HepG2 (cell line): Measurements from ENCODE around the gene HOXD9. TPM values are rescaled to one million over a fixed set of nuclear protein-coding genes. Genes with fewer than 3 reads are reported as not detected.

Experiments
- ATAC-seq: fragments of 200-7000 bp; cut with Tn5 transposase; 3 replicates; pipeline ENCODE4 v1.9.1; 2020; ENCODE audit warnings: mild to moderate bottlenecking, moderate library complexity
- BruUV-seq: library from RNA; stranded (reverse); fragments of 400-500 nt; replicated peaks from 2 replicates; lab custom pipeline; 2021; lab: Mats Ljungman, UMichigan
- CTCF ChIA-PET: fragments of 300-600 bp; formaldehyde crosslinking; extraction: SDS; loops from one replicate; lab custom pipeline; 2021; ENCODE audit warnings: low total read pairs, inconsistent platforms, low intra/inter-chr PET ratio; lab: Yijun Ruan, JAX
- POLR2A ChIA-PET: fragments of 350-600 bp; sonication (Branson Sonifier 250); formaldehyde crosslinking; loops from one replicate; lab custom pipeline; 2020; ENCODE audit warnings: antibody characterized with exemption, inconsistent platforms; lab: Yijun Ruan, JAX
- DNase-seq: peaks from one replicate; pipeline ENCODE4 v3.0.0-alpha.2; 2015; ENCODE audit warnings: low spot score
- FAIRE-seq: peaks from 3 replicates; lab custom pipeline; 2011; peaks lifted over from hg19 to GRCh38; lab: Jason Lieb, UNC
- H2AFZ ChIP-seq: one replicate; pipeline ENCODE4 v1.6.1; 2011; ENCODE audit warnings: low read length, inconsistent platforms
- H3K27ac ChIP-seq: fragments of 300-600 bp; 3 replicates; pipeline ENCODE4 v1.8.0; 2011; ENCODE audit warnings: mixed run types, mild to moderate bottlenecking, mixed read lengths, low read length, inconsistent platforms; ENCODE audit not compliant: insufficient read depth; ENCODE audit errors: extremely low read length
- H3K27me3 ChIP-seq, 2 experiments: fragments of 200-600 bp in 1 of 2; 2 replicates in 1 of 2; 3 replicates in 1 of 2; pipeline versions ENCODE4 v1.6.0 to v1.8.0; 2011; ENCODE audit warnings: low read length in 2 of 2, mild to moderate bottlenecking in 2 of 2, moderate library complexity in 2 of 2, inconsistent platforms in 1 of 2; ENCODE audit not compliant: insufficient read depth in 2 of 2, control insufficient read depth in 1 of 2
- H3K36me3 ChIP-seq, 2 experiments: fragments of 200-600 bp in 1 of 2; replicated peaks in 1 of 2; 2 replicates in 1 of 2; 3 replicates in 1 of 2; pipeline versions ENCODE4 v1.5.1 to v1.8.0; 2011; ENCODE audit warnings: low read length in 2 of 2, inconsistent platforms in 1 of 2; ENCODE audit not compliant: insufficient read depth in 2 of 2, control insufficient read depth in 1 of 2
- H3K4me1 ChIP-seq: 2 replicates; pipeline ENCODE4 v1.5.1; 2012; ENCODE audit warnings: low read length, inconsistent platforms; ENCODE audit not compliant: insufficient read depth
- H3K4me2 ChIP-seq: 2 replicates; pipeline ENCODE4 v1.6.0; 2011; ENCODE audit warnings: low read depth, low read length, inconsistent platforms
- H3K4me3 ChIP-seq, 3 experiments: fragments of 200-600 bp in 1 of 3; sonication (generic), shearing (Covaris generic) in 1 of 3; replicated peaks in 1 of 3; 2 replicates each; pipeline ENCODE4 v1.5.1; 2011 to 2016; ENCODE audit warnings: low read length in 3 of 3, inconsistent platforms in 2 of 3, low read depth in 2 of 3, mild to moderate bottlenecking in 2 of 3, control low read depth in 1 of 3, mixed read lengths in 1 of 3; ENCODE audit not compliant: insufficient read depth in 1 of 3
- H3K79me2 ChIP-seq: one replicate; pipeline ENCODE4 v1.6.1; 2011; ENCODE audit warnings: low read length, inconsistent platforms; ENCODE audit not compliant: insufficient read depth
- H3K9ac ChIP-seq: 2 replicates; pipeline ENCODE4 v1.6.0; 2011; ENCODE audit warnings: mild to moderate bottlenecking, low read depth, low read length, inconsistent platforms; ENCODE audit not compliant: insufficient read depth
- H3K9me3 ChIP-seq: 2 replicates; pipeline ENCODE4 v1.5.1; 2012; ENCODE audit warnings: mild to moderate bottlenecking, low read length
- H4K20me1 ChIP-seq: 2 replicates; pipeline ENCODE4 v1.6.0; 2011; ENCODE audit warnings: inconsistent platforms, mild to moderate bottlenecking, low read length, moderate library complexity; ENCODE audit not compliant: insufficient read depth
- AHR ChIP-seq: IDR thresholded peaks from 2 replicates; pipeline ENCODE4 v1.6.1; 2018; ENCODE audit warnings: missing genetic modification reagents, missing compliant biosample characterization
- MED8 ChIP-seq: sonication (generic); formaldehyde crosslinking; IDR thresholded peaks from 2 replicates; pipeline ENCODE4 v1.8.1; 2023; ENCODE audit warnings: mild to moderate bottlenecking, missing genetic modification reagents; ENCODE audit not compliant: insufficient replicate concordance
- SKI ChIP-seq: fragments of 450-650 bp; IDR thresholded peaks from one replicate; pipeline ENCODE4 v1.6.1; 2018; ENCODE audit warnings: mild to moderate bottlenecking; ENCODE audit not compliant: partially characterized antibody
- ZNF343 ChIP-seq: sonication (generic); formaldehyde crosslinking; IDR thresholded peaks from 2 replicates; pipeline ENCODE4 v1.4.0; 2020; ENCODE audit warnings: mild to moderate bottlenecking, missing genetic modification reagents
- ZNF567 ChIP-seq: sonication (generic); formaldehyde crosslinking; IDR thresholded peaks from 2 replicates; pipeline ENCODE4 v1.8.1; 2023; ENCODE audit warnings: mild to moderate bottlenecking, missing genetic modification reagents, borderline replicate concordance
- ZSCAN25 ChIP-seq: sonication (generic); formaldehyde crosslinking; IDR thresholded peaks from 2 replicates; pipeline ENCODE4 v1.8.0; 2022; ENCODE audit warnings: mild to moderate bottlenecking, missing genetic modification reagents
- WGBS: methylation state at CpG from one replicate; pipeline ENCODE4 v1.1.6; 2017; ENCODE audit warnings: low lambda C conversion rate; 5-methylcytosine and 5-hydroxymethylcytosine counted together
- in situ Hi-C: cut with HindIII; loops from 2 replicates; pipeline ENCODE4 v1.10.0; 2017; ENCODE audit warnings: low pct_unique_long_range_greater_than_20kb; ENCODE audit not compliant: extremely low pct_ligation_motif_present
- intact Hi-C: fragments of 100-400 bp; cut with micrococcal nuclease; formaldehyde crosslinking; loops from one replicate; pipeline ENCODE4 v1.10.0; 2022; ENCODE audit not compliant: unreplicated experiment
- polyA plus RNA-seq, 8 experiments: library from polyadenylated mRNA; depleted of rRNA in 3 of 8; stranded (reverse) in 7 of 8; unstranded in 1 of 8; fragments of >200 nt; fragmentation: Illumina TruSeq in 4 of 8; extraction: Trizol in 4 of 8; gene quantifications; 2 replicates each; pipeline versions ENCODE4 v1.2.1 to v1.2.3, GENCODE V29; 2011 to 2016; ENCODE audit warnings: low read depth in 4 of 8, missing spikeins in 1 of 8, mixed read lengths in 1 of 8; ENCODE audit not compliant: insufficient read depth in 1 of 8
- total RNA-seq, 5 experiments: library from RNA; depleted of rRNA; stranded (reverse); fragments of >200 nt; fragmentation: Illumina TruSeq; extraction: Trizol; gene quantifications; 2 replicates each; pipeline ENCODE4 v1.2.3, GENCODE V29; 2016; ENCODE audit warnings: low read depth in 1 of 5
- TF ChIP-seq, protein P1 (sequence below): sonication (generic); formaldehyde crosslinking; IDR thresholded peaks from 2 replicates; pipeline ENCODE4 v1.5.0; 2020; ENCODE audit warnings: mild to moderate bottlenecking, missing genetic modification reagents
- TF ChIP-seq, protein P2 (sequence below): sonication (generic); formaldehyde crosslinking; IDR thresholded peaks from 2 replicates; pipeline ENCODE4 v1.5.0; 2020; ENCODE audit warnings: mild to moderate bottlenecking, missing genetic modification reagents, moderate library complexity
- TF ChIP-seq, protein P3 (sequence below): sonication (generic); formaldehyde crosslinking; IDR thresholded peaks from 2 replicates; pipeline ENCODE4 v1.5.1; 2020; ENCODE audit warnings: mild to moderate bottlenecking, missing genetic modification reagents
- TF ChIP-seq, protein P4 (sequence below): sonication (generic); formaldehyde crosslinking; IDR thresholded peaks from 2 replicates; pipeline ENCODE4 v1.4.0; 2020; ENCODE audit warnings: missing genetic modification reagents
- TF ChIP-seq, protein P5 (sequence below): conservative IDR thresholded peaks from 2 replicates; pipeline ENCODE4 v1.6.1; 2018; ENCODE audit warnings: missing genetic modification reagents
- TF ChIP-seq, protein P6 (sequence below): sonication (generic); formaldehyde crosslinking; IDR thresholded peaks from 2 replicates; pipeline ENCODE4 v1.5.0; 2020; ENCODE audit warnings: mild to moderate bottlenecking, low read depth, missing genetic modification reagents, borderline replicate concordance

HOXD9 gene
- total and polyA plus RNA-seq, 2 of the 13 experiments (the other 11 are each of a cell fraction or from before 2014, with no cell fraction given): not detected

DNA sequence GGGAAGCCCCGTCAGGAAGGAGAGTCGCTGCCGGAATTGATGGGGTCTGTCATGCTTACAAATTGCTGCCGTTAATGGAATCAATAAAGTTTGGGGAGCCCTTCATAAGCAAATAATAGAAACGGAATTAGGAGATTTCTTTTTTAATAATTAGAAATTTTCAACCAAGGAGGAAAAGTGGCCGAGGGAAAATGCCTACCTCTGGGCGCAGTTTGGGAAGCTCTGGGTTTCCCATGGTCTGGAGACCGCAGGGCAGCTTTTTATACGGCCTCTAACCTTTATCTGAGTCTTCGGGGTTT is 40.0 kb upstream of the HOXD9 start:
- in situ Hi-C loops: no loop called here
- no peak for ATAC-seq
- TF ChIP-seq, protein P1, sequence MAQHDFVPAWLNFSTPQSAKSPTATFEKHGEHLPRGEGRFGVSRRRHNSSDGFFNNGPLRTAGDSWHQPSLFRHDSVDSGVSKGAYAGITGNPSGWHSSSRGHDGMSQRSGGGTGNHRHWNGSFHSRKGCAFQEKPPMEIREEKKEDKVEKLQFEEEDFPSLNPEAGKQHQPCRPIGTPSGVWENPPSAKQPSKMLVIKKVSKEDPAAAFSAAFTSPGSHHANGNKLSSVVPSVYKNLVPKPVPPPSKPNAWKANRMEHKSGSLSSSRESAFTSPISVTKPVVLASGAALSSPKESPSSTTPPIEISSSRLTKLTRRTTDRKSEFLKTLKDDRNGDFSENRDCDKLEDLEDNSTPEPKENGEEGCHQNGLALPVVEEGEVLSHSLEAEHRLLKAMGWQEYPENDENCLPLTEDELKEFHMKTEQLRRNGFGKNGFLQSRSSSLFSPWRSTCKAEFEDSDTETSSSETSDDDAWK (CRISPR knock-in tag): no peak
- TF ChIP-seq SKI (no peak), ZSCAN25 (CRISPR knock-in tag) (no peak), AHR (no peak), ZNF567 (CRISPR knock-in tag) (no peak), MED8 (CRISPR knock-in tag) (no peak), ZNF343 (CRISPR knock-in tag) (no peak)
- TF ChIP-seq, protein P2, sequence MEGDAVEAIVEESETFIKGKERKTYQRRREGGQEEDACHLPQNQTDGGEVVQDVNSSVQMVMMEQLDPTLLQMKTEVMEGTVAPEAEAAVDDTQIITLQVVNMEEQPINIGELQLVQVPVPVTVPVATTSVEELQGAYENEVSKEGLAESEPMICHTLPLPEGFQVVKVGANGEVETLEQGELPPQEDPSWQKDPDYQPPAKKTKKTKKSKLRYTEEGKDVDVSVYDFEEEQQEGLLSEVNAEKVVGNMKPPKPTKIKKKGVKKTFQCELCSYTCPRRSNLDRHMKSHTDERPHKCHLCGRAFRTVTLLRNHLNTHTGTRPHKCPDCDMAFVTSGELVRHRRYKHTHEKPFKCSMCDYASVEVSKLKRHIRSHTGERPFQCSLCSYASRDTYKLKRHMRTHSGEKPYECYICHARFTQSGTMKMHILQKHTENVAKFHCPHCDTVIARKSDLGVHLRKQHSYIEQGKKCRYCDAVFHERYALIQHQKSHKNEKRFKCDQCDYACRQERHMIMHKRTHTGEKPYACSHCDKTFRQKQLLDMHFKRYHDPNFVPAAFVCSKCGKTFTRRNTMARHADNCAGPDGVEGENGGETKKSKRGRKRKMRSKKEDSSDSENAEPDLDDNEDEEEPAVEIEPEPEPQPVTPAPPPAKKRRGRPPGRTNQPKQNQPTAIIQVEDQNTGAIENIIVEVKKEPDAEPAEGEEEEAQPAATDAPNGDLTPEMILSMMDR (CRISPR knock-in tag): no peak
- TF ChIP-seq, protein P3, sequence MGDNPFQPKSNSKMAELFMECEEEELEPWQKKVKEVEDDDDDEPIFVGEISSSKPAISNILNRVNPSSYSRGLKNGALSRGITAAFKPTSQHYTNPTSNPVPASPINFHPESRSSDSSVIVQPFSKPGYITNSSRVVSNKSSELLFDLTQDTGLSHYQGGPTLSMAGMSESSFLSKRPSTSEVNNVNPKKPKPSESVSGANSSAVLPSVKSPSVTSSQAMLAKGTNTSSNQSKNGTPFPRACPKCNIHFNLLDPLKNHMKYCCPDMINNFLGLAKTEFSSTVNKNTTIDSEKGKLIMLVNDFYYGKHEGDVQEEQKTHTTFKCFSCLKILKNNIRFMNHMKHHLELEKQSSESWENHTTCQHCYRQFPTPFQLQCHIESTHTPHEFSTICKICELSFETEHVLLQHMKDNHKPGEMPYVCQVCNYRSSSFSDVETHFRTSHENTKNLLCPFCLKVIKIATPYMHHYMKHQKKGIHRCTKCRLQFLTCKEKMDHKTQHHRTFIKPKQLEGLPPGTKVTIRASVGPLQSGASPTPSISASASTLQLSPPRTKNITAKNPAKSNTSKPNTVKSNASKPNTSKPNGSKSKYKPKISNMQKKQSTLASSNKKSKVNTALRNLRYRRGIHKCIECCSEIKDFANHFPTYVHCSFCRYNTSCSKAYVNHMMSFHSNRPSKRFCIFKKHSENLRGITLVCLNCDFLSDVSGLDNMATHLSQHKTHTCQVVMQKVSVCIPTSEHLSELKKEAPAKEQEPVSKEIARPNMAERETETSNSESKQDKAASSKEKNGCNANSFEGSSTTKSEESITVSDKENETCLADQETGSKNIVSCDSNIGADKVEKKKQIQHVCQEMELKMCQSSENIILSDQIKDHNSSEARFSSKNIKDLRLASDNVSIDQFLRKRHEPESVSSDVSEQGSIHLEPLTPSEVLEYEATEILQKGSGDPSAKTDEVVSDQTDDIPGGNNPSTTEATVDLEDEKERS (CRISPR knock-in tag): no peak
- TF ChIP-seq, protein P4, sequence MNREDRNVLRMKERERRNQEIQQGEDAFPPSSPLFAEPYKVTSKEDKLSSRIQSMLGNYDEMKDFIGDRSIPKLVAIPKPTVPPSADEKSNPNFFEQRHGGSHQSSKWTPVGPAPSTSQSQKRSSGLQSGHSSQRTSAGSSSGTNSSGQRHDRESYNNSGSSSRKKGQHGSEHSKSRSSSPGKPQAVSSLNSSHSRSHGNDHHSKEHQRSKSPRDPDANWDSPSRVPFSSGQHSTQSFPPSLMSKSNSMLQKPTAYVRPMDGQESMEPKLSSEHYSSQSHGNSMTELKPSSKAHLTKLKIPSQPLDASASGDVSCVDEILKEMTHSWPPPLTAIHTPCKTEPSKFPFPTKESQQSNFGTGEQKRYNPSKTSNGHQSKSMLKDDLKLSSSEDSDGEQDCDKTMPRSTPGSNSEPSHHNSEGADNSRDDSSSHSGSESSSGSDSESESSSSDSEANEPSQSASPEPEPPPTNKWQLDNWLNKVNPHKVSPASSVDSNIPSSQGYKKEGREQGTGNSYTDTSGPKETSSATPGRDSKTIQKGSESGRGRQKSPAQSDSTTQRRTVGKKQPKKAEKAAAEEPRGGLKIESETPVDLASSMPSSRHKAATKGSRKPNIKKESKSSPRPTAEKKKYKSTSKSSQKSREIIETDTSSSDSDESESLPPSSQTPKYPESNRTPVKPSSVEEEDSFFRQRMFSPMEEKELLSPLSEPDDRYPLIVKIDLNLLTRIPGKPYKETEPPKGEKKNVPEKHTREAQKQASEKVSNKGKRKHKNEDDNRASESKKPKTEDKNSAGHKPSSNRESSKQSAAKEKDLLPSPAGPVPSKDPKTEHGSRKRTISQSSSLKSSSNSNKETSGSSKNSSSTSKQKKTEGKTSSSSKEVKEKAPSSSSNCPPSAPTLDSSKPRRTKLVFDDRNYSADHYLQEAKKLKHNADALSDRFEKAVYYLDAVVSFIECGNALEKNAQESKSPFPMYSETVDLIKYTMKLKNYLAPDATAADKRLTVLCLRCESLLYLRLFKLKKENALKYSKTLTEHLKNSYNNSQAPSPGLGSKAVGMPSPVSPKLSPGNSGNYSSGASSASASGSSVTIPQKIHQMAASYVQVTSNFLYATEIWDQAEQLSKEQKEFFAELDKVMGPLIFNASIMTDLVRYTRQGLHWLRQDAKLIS (CRISPR knock-in tag): no peak
- TF ChIP-seq, protein P5, sequence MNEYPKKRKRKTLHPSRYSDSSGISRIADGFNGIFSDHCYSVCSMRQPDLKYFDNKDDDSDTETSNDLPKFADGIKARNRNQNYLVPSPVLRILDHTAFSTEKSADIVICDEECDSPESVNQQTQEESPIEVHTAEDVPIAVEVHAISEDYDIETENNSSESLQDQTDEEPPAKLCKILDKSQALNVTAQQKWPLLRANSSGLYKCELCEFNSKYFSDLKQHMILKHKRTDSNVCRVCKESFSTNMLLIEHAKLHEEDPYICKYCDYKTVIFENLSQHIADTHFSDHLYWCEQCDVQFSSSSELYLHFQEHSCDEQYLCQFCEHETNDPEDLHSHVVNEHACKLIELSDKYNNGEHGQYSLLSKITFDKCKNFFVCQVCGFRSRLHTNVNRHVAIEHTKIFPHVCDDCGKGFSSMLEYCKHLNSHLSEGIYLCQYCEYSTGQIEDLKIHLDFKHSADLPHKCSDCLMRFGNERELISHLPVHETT (CRISPR knock-in tag): no peak
- TF ChIP-seq, protein P6, sequence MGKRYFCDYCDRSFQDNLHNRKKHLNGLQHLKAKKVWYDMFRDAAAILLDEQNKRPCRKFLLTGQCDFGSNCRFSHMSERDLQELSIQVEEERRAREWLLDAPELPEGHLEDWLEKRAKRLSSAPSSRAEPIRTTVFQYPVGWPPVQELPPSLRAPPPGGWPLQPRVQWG (CRISPR knock-in tag): no peak

More for the DNA sequence above, 40.0 kb upstream of the HOXD9 start:
- Histone ChIP-seq H3K27ac (no peak overlapping the region), H3K9ac (no peak overlapping the region), H3K4me3 (no peak overlapping the region), H3K4me1 (peaks cover 13% of the 10 kb centered on the region), H4K20me1 (no peaks in the 10 kb centered on the region), H3K27me3 (peaks cover 7 to 76% of the 10 kb centered on the region in 2 experiments; a peak in 4 of 5 replicates), H3K9me3 (no peaks in the 10 kb centered on the region), H2AFZ (no peak overlapping the region), H3K79me2 (no peaks in the 10 kb centered on the region), H3K36me3 (no peaks in the 10 kb centered on the region), H3K4me2 (no peak overlapping the region)
- 62% methylated on average over 10 of the region's 10 CpGs for whole genome bisulfite sequencing
- POLR2A ChIA-PET: no interaction called here
- no peak for FAIRE-seq
- CTCF ChIA-PET: no interaction called here
- no peak for DNase-seq
- BruUV-seq: no TSS peak
- intact Hi-C loops: no loop called here
